Measurements from ENCODE around the gene GPD1.
"Not testable (repeated sequence)": the region's sequence is repeated elsewhere in the genome, so short reads cannot be mapped to it uniquely, and the experiment has no call there.

Gene GPD1

GRCh38 chr12:50127546-50127945 is 23.7 kb downstream of the GPD1 start:
- no peak for DNase-seq (ENCODE audit: low read depth)

- no peak for DNase-seq (ENCODE audit: low read depth)
Observed at GRCh38 chr12:50129290-50129689, 25.5 kb downstream of the GPD1 start.

- DNase-seq (ENCODE audit: low read depth) = peak; percentile 56
Observed at GRCh38 chr12:50132505-50133135, 28.8 kb downstream of the GPD1 start.

- no peak for DNase-seq (ENCODE audit: low read depth)
Observed at GRCh38 chr12:50142993-50143392, 39.2 kb downstream of the GPD1 start.

- no peak for DNase-seq (ENCODE audit: low read depth)
Observed at GRCh38 chr12:50145439-50145838, 41.6 kb downstream of the GPD1 start.

GRCh38 chr12:50147281-50147680 is 43.5 kb downstream of the GPD1 start:
- DNase-seq (ENCODE audit: low read depth) = no peak

- not testable (repeated sequence) for DNase-seq (ENCODE audit: low read depth)
Observed at GRCh38 chr12:50148011-50148410, 44.2 kb downstream of the GPD1 start.

GRCh38 chr12:50149311-50149710 is 45.5 kb downstream of the GPD1 start:
- no peak for DNase-seq (ENCODE audit: low read depth)

- no peak for DNase-seq (ENCODE audit: low read depth)
Observed at GRCh38 chr12:50151047-50151687, 47.4 kb downstream of the GPD1 start.

GRCh38 chr12:50154947-50155346 is 51.1 kb downstream of the GPD1 start:
- not testable (repeated sequence) for DNase-seq (ENCODE audit: low read depth)

GRCh38 chr12:50156641-50157040 is 52.8 kb downstream of the GPD1 start:
- no peak for DNase-seq (ENCODE audit: low read depth)

GRCh38 chr12:50157259-50157658 is 53.5 kb downstream of the GPD1 start:
- no peak for DNase-seq (ENCODE audit: low read depth)

GRCh38 chr12:50160643-50161042 is 56.8 kb downstream of the GPD1 start:
- DNase-seq (ENCODE audit: low read depth) = no peak

Measured in fibroblast of the conjunctiva (primary cell).